ENCODE results near the gene SUCLG2. TPM values are rescaled to one million over a fixed set of nuclear protein-coding genes. Genes with fewer than 3 reads are reported as not detected.

The SUCLG2 gene
- 10 to 100 TPM; 51.3 to 68.4 TPM for total RNA-seq
- 10 to 100 TPM; 34.3 to 37.4 TPM for polyA plus RNA-seq
- long read RNA-seq, donor 1, transcript SUCLG2-201 (11 exons, 2,352 nt): major isoform, 18 of 35 reads
- long read RNA-seq, donor 1, partial matches to known transcripts: 17 of 35 reads
- long read RNA-seq, donor 1, other reads (novel, unspliced or antisense): 0 of 35 reads
- long read RNA-seq, donor 2, partial matches to known transcripts: 0 of 4 reads
- long read RNA-seq, donor 2, other reads (novel, unspliced or antisense): 0 of 4 reads
- long read RNA-seq, donor 3, partial matches to known transcripts: 13 of 14 reads
- long read RNA-seq, donor 3, other reads (novel, unspliced or antisense): 0 of 14 reads
- long read RNA-seq, donor 4: 0 reads
- long read RNA-seq, donor 5, transcript SUCLG2-201 (11 exons, 2,352 nt): major isoform, 19 of 26 reads
- long read RNA-seq, donor 5, partial matches to known transcripts: 7 of 26 reads
- long read RNA-seq, donor 5, other reads (novel, unspliced or antisense): 0 of 26 reads

GRCh38 chr3:67654099-67654843, at the start of gene SUCLG2:
Gene SUCLG2 (minus strand): TSS chr3:67654612. CDS start chr3:67654586, 26 bp downstream.
- H3K4me1 ChIP-seq (ENCODE audit: control insufficient read depth in 5 of 5, insufficient read depth in 5 of 5, low read length in 5 of 5): peaks cover 0 to 35% (median 8%) of the 10 kb centered on the region in 5 donors

GRCh38 chr3:67700596-67700995, 46.2 kb upstream of the SUCLG2 start:
- Histone ChIP-seq H3K36me3 (ENCODE audit: control insufficient read depth in 4 of 4, insufficient read depth in 4 of 4, low read length in 4 of 4) (no peaks in the 10 kb centered on the region), H3K4me3 (no peak overlapping the region), H3K4me1 (ENCODE audit: control insufficient read depth in 5 of 5, insufficient read depth in 5 of 5, low read length in 5 of 5) (no peaks in the 10 kb centered on the region), H3K9me3 (ENCODE audit: control insufficient read depth in 4 of 4, insufficient read depth in 3 of 4, low read length in 3 of 4) (no peaks in the 10 kb centered on the region), H3K27ac (ENCODE audit: low read depth in 1 of 2, low read length in 1 of 2) (no peak overlapping the region), H3K27me3 (ENCODE audit: control insufficient read depth in 3 of 3, insufficient read depth in 3 of 3, low read length in 2 of 3) (no peaks in the 10 kb centered on the region), H3K9ac (ENCODE audit: insufficient read depth in 1 of 2, low read length in 2 of 2) (no peak overlapping the region)
- no peak for TF ChIP-seq CTCF (IDR thresholded peaks at IDR 0.05; ENCODE audit: control extremely low read depth, extremely low read depth)
- DNase-seq (no peak), ATAC-seq (ENCODE audit: insufficient read depth, low FRiP score) (no peak)
- WGBS, 2 donors: 92 to 95% methylated on average over 4 of the region's 4 CpGs

More at GRCh38 chr3:67654099-67654843, at the start of gene SUCLG2:
- no peaks in the 10 kb centered on the region for H3K9me3 ChIP-seq (ENCODE audit: control insufficient read depth in 4 of 4, insufficient read depth in 3 of 4, low read length in 3 of 4)
- peaks cover 0 to 3% (median 1%) of the 10 kb centered on the region in 4 donors for H3K36me3 ChIP-seq (ENCODE audit: control insufficient read depth in 4 of 4, insufficient read depth in 4 of 4, low read length in 4 of 4)
- peak within 1 kb of the TSS; percentile 79 to 92 for H3K9ac ChIP-seq (ENCODE audit: insufficient read depth in 1 of 2, low read length in 2 of 2)
- 1 to 2% methylated on average over 34 to 66 of the region's 66 CpGs for WGBS, 2 donors
- peak within 1 kb of the TSS; percentile 93 for H3K4me3 ChIP-seq
- DNase-seq (peak; percentile 93 to 94 (median 94)), ATAC-seq (ENCODE audit: insufficient read depth, low FRiP score) (peak; percentile 98)
- H3K27me3 ChIP-seq (ENCODE audit: control insufficient read depth in 3 of 3, insufficient read depth in 3 of 3, low read length in 2 of 3): no peaks in the 10 kb centered on the region
- no peak for TF ChIP-seq CTCF (IDR thresholded peaks at IDR 0.05; ENCODE audit: control extremely low read depth, extremely low read depth)
- peak within 1 kb of the TSS; percentile 97 for H3K27ac ChIP-seq (ENCODE audit: low read depth in 1 of 2, low read length in 1 of 2)

- H3K4me1 ChIP-seq (ENCODE audit: control insufficient read depth in 5 of 5, insufficient read depth in 5 of 5, low read length in 5 of 5): no peaks in the 10 kb centered on the region
- H3K36me3 ChIP-seq (ENCODE audit: control insufficient read depth in 4 of 4, insufficient read depth in 4 of 4, low read length in 4 of 4): no peaks in the 10 kb centered on the region
- H3K27ac ChIP-seq (ENCODE audit: low read depth in 1 of 2, low read length in 1 of 2): no peak overlapping the region
- H3K27me3 ChIP-seq (ENCODE audit: control insufficient read depth in 3 of 3, insufficient read depth in 3 of 3, low read length in 2 of 3): no peaks in the 10 kb centered on the region
- no peak overlapping the region for H3K9ac ChIP-seq (ENCODE audit: insufficient read depth in 1 of 2, low read length in 2 of 2)
- ATAC-seq (ENCODE audit: insufficient read depth, low FRiP score) (no peak), DNase-seq (no peak)
- H3K9me3 ChIP-seq (ENCODE audit: control insufficient read depth in 4 of 4, insufficient read depth in 3 of 4, low read length in 3 of 4): no peaks in the 10 kb centered on the region
- TF ChIP-seq CTCF (IDR thresholded peaks at IDR 0.05; ENCODE audit: control extremely low read depth, extremely low read depth): no peak
- no peak overlapping the region for H3K4me3 ChIP-seq
- WGBS, 2 donors: 94% methylated on average over 5 of the region's 5 CpGs
These were observed 45.5 kb upstream of the SUCLG2 start for GRCh38 chr3:67699882-67700281.
